D721Med (cell line): ENCODE results near the gene CHPF.

ENCODE experiments used
- DNase-seq: peaks from one replicate; pipeline ENCODE4 v3.0.0; 2011; ENCODE audit warnings: low spot score; ENCODE audit not compliant: insufficient read length
- FAIRE-seq: peaks from 2 replicates; lab custom pipeline; 2011; peaks lifted over from hg19 to GRCh38; lab: Jason Lieb, UNC
- TF ChIP-seq, protein P1 (sequence below): IDR thresholded peaks from 2 replicates; pipeline ENCODE4 v1.5.1; 2012; ENCODE audit warnings: mild to moderate bottlenecking, control low read depth; ENCODE audit not compliant: insufficient read depth; ENCODE audit errors: missing control alignments

Gene CHPF

DNA sequence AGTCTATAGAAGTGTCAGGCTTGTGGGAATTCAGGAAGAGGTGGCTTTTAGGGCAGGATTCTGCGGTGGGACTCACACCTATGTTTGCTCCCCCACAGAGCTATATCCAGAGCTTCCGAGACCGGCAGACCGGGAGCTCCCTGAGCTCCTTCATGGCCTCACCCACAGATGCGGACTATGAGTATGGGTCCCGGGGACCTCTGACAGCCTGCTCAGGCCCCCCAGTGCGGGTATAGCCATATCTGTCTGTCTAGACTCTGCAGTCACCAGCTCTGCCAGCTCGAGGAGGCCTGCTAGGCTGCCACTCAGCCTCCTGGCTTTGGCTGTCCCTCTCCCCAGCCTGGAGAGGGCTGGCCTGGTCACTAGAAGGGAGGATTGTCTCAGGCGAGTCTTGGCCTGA is 6.0 kb upstream of the CHPF start:
- DNase-seq: no peak
- FAIRE-seq: no peak
- TF ChIP-seq, protein P1, sequence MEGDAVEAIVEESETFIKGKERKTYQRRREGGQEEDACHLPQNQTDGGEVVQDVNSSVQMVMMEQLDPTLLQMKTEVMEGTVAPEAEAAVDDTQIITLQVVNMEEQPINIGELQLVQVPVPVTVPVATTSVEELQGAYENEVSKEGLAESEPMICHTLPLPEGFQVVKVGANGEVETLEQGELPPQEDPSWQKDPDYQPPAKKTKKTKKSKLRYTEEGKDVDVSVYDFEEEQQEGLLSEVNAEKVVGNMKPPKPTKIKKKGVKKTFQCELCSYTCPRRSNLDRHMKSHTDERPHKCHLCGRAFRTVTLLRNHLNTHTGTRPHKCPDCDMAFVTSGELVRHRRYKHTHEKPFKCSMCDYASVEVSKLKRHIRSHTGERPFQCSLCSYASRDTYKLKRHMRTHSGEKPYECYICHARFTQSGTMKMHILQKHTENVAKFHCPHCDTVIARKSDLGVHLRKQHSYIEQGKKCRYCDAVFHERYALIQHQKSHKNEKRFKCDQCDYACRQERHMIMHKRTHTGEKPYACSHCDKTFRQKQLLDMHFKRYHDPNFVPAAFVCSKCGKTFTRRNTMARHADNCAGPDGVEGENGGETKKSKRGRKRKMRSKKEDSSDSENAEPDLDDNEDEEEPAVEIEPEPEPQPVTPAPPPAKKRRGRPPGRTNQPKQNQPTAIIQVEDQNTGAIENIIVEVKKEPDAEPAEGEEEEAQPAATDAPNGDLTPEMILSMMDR: no peak

DNA sequence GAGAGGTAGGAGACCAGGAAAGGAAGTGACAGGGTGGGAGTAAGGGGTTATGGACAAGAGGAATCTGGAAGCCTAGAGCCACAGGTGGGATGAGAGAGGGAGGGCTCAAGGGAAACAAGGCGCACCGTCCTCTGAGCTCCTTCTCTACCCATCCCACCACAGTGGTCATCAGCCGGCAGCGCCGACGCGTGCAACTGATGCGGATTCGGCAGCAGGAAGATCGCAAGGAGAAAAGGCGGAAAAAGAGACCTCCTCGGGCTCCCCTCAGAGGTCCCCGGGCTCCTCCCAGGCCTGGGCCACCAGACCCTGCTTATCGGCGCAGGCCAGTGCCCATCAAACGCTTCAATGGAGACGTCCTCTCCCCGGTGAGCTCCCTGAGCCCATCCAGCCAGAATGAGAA is 5.4 kb upstream of the CHPF start:
- FAIRE-seq: no peak
- TF ChIP-seq, protein P1: no peak
- DNase-seq: no peak

GRCh38 chr2:219547621-219548020 is 4.0 kb upstream of the CHPF start:
- TF ChIP-seq, protein P1: no peak
- DNase-seq: no peak
- FAIRE-seq: no peak

DNA sequence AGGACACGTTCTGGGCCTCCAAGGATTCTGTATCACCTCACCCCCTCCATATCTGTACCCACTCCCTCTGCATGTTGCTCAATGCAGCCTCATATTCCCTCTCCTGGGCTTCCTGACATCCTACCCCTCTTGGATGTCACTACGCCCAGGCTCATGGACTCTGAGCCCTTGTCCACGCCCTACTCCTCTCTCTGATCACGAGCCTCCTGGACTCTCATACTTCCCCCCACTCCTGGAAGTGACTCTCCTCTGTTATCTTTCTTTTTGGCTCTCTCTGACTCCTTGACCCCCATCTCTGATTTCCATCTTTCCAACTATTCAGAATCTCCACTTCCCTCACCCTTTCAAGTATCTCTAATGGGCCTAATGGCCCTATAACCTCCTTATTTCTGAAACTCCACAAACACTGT is 2.3 kb upstream of the CHPF start:
- DNase-seq (no peak), FAIRE-seq (no peak)
- TF ChIP-seq, protein P1: no peak

DNA sequence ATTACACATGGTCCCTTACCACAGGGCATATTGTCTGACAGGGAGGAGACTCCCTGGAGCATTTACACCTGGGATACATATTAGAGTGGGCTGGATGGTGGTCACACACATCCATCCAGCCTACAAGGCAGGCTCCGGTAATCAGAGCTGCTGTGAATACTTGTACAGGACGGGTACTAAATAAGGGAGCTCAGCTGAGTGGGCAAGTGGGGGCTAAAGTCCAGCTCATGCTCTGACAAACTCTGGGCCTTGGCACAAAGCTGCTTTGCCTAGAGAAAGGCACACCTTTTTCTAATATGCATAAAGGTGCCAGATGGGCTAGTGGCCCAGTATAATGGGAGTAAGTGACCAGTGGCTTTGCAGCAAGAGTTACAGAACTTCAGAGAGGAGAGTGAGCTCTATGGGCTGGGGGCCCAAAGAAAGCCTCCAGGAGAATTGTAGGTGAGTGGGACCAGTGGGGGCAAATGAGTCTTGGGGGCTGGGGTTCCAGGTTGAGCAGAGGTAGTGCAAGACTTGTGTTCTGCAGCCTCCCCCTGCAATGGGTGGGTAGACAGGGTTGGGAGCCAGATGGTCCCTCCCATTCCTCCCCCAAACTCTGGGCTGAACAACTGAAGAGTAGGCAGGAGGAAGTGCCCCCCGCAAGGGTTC is 1.8 kb upstream of the CHPF start:
- FAIRE-seq (no peak), DNase-seq (no peak)
- TF ChIP-seq, protein P1: no peak

DNA sequence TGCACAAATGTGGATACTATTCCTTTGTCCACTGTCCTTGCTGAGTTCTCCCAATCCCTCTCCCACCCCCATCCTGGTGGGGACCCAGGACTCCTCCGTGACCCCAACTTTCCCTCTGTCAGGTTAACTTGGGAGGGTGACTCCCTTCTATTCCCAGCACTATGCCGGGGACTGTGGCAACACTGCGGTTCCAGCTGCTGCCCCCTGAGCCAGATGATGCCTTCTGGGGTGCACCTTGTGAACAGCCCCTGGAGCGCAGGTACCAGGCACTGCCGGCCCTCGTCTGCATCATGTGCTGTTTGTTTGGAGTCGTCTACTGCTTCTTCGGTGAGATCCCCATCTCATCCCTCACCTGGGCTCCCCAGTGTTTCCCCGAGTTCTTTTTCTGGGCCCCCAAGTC is 958 bp upstream of the CHPF start:
- FAIRE-seq: no peak
- DNase-seq: no peak
- TF ChIP-seq, protein P1: no peak

GRCh38 chr2:219542931-219543595 is 546 bp downstream of the CHPF start:
- no peak for DNase-seq
- FAIRE-seq: no peak
- TF ChIP-seq, protein P1: no peak
